Liver (tissue), 9 donors: ENCODE results near the gene PRSS1. TPM values are rescaled to one million over a fixed set of nuclear protein-coding genes. Genes with fewer than 3 reads are reported as not detected.
"Not testable (repeated sequence)": the region's sequence is repeated elsewhere in the genome, so short reads cannot be mapped to it uniquely, and the experiment has no call there.

ENCODE experiments used
- DNase-seq: peaks from one replicate; pipeline ENCODE4 v3.0.0-alpha.2; 2017; ENCODE audit warnings: low spot score
- H3K27ac ChIP-seq, 2 donors: one replicate each; pipeline ENCODE4 v1.7.0; 2013; ENCODE audit warnings: inconsistent platforms in 2 of 2, low read length in 2 of 2, control low read depth in 1 of 2, low read depth in 1 of 2, mild to moderate bottlenecking in 1 of 2
- H3K27me3 ChIP-seq, 4 donors: one replicate each; pipeline versions ENCODE4 v1.6.1 to v1.7.0; 2013; ENCODE audit warnings: low read length in 3 of 4, inconsistent platforms in 1 of 4, mild to moderate bottlenecking in 1 of 4, moderate library complexity in 1 of 4; ENCODE audit not compliant: control insufficient read depth in 4 of 4, insufficient read depth in 4 of 4
- H3K36me3 ChIP-seq, 4 donors: one replicate each; pipeline versions ENCODE4 v1.6.1 to v1.7.0; 2013; ENCODE audit warnings: low read length in 3 of 4, mild to moderate bottlenecking in 3 of 4, low read depth in 1 of 4, moderate library complexity in 1 of 4; ENCODE audit not compliant: control insufficient read depth in 4 of 4, insufficient read depth in 3 of 4
- H3K4me1 ChIP-seq, 4 donors: one replicate each; pipeline versions ENCODE4 v1.6.1 to v1.7.0; 2013; ENCODE audit warnings: low read length in 3 of 4, mild to moderate bottlenecking in 3 of 4, moderate library complexity in 1 of 4; ENCODE audit not compliant: control insufficient read depth in 4 of 4, insufficient read depth in 4 of 4
- H3K4me3 ChIP-seq, 3 donors: one replicate each; pipeline versions ENCODE4 v1.6.1 to v1.7.0; 2013; ENCODE audit warnings: low read length in 3 of 3, control low read depth in 1 of 3, low read depth in 1 of 3, mild to moderate bottlenecking in 1 of 3
- H3K9ac ChIP-seq, 2 donors: one replicate each; pipeline ENCODE4 v1.7.0; 2013; ENCODE audit warnings: low read length in 2 of 2, mild to moderate bottlenecking in 2 of 2, moderate library complexity in 2 of 2, control low read depth in 1 of 2, low read depth in 1 of 2
- H3K9me3 ChIP-seq, 4 donors: one replicate each; pipeline versions ENCODE4 v1.6.1 to v1.7.0; 2013; ENCODE audit warnings: low read length in 3 of 4; ENCODE audit not compliant: control insufficient read depth in 4 of 4
- EGR1 ChIP-seq, 2 donors: IDR thresholded peaks; 2 replicates each; pipeline ENCODE4 v1.6.1; 2016 to 2018; ENCODE audit warnings: antibody characterized with exemption in 2 of 2, low read depth in 2 of 2
- FOXA1 ChIP-seq: IDR thresholded peaks from 2 replicates; pipeline ENCODE4 v1.6.1; 2016; ENCODE audit warnings: antibody characterized with exemption
- FOXA2 ChIP-seq: IDR thresholded peaks from 2 replicates; pipeline ENCODE4 v1.6.1; 2016; ENCODE audit warnings: antibody characterized with exemption
- GABPA ChIP-seq, 2 donors: IDR thresholded peaks in 1 of 2; conservative IDR thresholded peaks in 1 of 2; 2 replicates each; pipeline ENCODE4 v1.6.1; 2016; ENCODE audit warnings: antibody characterized with exemption in 2 of 2, mild to moderate bottlenecking in 1 of 2, moderate library complexity in 1 of 2
- HNF4A ChIP-seq, 2 donors: conservative IDR thresholded peaks; 2 replicates each; pipeline ENCODE4 v1.6.1; 2016; ENCODE audit warnings: antibody characterized with exemption in 2 of 2, mild to moderate bottlenecking in 2 of 2
- JUND ChIP-seq, 2 donors: IDR thresholded peaks; 2 replicates each; pipeline ENCODE4 v1.6.1; 2016; ENCODE audit warnings: antibody characterized with exemption in 2 of 2
- NR2F2 ChIP-seq: IDR thresholded peaks from 2 replicates; pipeline ENCODE4 v1.6.1; 2016; ENCODE audit warnings: antibody characterized with exemption
- RAD21 ChIP-seq, 2 donors: IDR thresholded peaks; 2 replicates each; pipeline ENCODE4 v1.6.1; 2016; ENCODE audit warnings: antibody characterized with exemption in 2 of 2, mild to moderate bottlenecking in 2 of 2
- REST ChIP-seq: IDR thresholded peaks from 2 replicates; pipeline ENCODE4 v1.6.1; 2016; ENCODE audit warnings: antibody characterized with exemption, mild to moderate bottlenecking
- RXRA ChIP-seq, 2 donors: IDR thresholded peaks; 2 replicates each; pipeline ENCODE4 v1.6.1; 2017 to 2018; ENCODE audit warnings: antibody characterized with exemption in 2 of 2, mild to moderate bottlenecking in 1 of 2
- SP1 ChIP-seq: IDR thresholded peaks from 2 replicates; pipeline ENCODE4 v1.6.1; 2018; ENCODE audit warnings: antibody characterized with exemption, mild to moderate bottlenecking
- TAF1 ChIP-seq: conservative IDR thresholded peaks from 2 replicates; pipeline ENCODE4 v1.6.1; 2016; ENCODE audit warnings: antibody characterized with exemption, mild to moderate bottlenecking
- YY1 ChIP-seq: IDR thresholded peaks from 2 replicates; pipeline ENCODE4 v1.6.1; 2016; ENCODE audit warnings: antibody characterized with exemption, mild to moderate bottlenecking
- WGBS: extraction: QIAGEN DNeasy Blood & Tissue Kit; methylation state at CpG from one replicate; pipeline ENCODE4 v1.1.7; 2013; 5-methylcytosine and 5-hydroxymethylcytosine counted together
- polyA plus RNA-seq, 2 donors: library from polyadenylated mRNA; stranded (reverse) in 1 of 2; unstranded in 1 of 2; fragments of 200-250 nt in 1 of 2; fragments of >200 nt in 1 of 2; fragmentation: Nextera tagmentation in 1 of 2; extraction: Ambion mirVana in 1 of 2; gene quantifications; one replicate each; pipeline versions ENCODE4 v1.2.1 to v1.2.3, GENCODE V29; 2013 to 2015
- total RNA-seq, 2 donors: library from RNA; depleted of rRNA; stranded (reverse); fragments of >200 nt; gene quantifications; one replicate each; pipeline ENCODE4 v1.2.3, GENCODE V29; 2014
- TF ChIP-seq, protein P1 (sequence below): IDR thresholded peaks from 2 replicates; pipeline ENCODE4 v1.6.1; 2016; ENCODE audit warnings: antibody characterized with exemption
- TF ChIP-seq, protein P2 (sequence below): IDR thresholded peaks from 2 replicates; pipeline ENCODE4 v1.6.1; 2016; ENCODE audit warnings: antibody characterized with exemption
- TF ChIP-seq, protein P3 (sequence below): IDR thresholded peaks from 2 replicates; pipeline ENCODE4 v1.6.1; 2016; ENCODE audit warnings: antibody characterized with exemption
- donor health status: healthy.
- donor health status: healthy.
- donor health status: healthy.
- donor health status: healthy.
- donor health status: healthy.

PRSS1 gene
- total and polyA plus RNA-seq, 4 donors: not detected

- H3K9me3 ChIP-seq, H3K36me3 ChIP-seq, H3K4me3 ChIP-seq, H3K9ac ChIP-seq, H3K27me3 ChIP-seq, H3K4me1 ChIP-seq, DNase-seq, H3K27ac ChIP-seq: not testable (repeated sequence)
Measured at GRCh38 chr7:142708726-142709125, 40.5 kb upstream of the PRSS1 start.

GRCh38 chr7:142709921-142710320, 39.4 kb upstream of the PRSS1 start:
- Histone ChIP-seq H3K9me3 (no peaks in the 10 kb centered on the region), H3K4me1 (no peaks in the 10 kb centered on the region), H3K27ac (no peak overlapping the region), H3K9ac (no peak overlapping the region), H3K4me3 (no peak overlapping the region), H3K36me3 (no peaks in the 10 kb centered on the region), H3K27me3 (peaks cover 0 to 5% (median 2%) of the 10 kb centered on the region in 4 donors)
- 63% methylated on average over 6 of the region's 6 CpGs for WGBS
- TF ChIP-seq YY1: no peak
- TF ChIP-seq, protein P1, sequence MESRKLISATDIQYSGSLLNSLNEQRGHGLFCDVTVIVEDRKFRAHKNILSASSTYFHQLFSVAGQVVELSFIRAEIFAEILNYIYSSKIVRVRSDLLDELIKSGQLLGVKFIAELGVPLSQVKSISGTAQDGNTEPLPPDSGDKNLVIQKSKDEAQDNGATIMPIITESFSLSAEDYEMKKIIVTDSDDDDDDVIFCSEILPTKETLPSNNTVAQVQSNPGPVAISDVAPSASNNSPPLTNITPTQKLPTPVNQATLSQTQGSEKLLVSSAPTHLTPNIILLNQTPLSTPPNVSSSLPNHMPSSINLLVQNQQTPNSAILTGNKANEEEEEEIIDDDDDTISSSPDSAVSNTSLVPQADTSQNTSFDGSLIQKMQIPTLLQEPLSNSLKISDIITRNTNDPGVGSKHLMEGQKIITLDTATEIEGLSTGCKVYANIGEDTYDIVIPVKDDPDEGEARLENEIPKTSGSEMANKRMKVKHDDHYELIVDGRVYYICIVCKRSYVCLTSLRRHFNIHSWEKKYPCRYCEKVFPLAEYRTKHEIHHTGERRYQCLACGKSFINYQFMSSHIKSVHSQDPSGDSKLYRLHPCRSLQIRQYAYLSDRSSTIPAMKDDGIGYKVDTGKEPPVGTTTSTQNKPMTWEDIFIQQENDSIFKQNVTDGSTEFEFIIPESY: no peak
- no peak for TF ChIP-seq HNF4A (conservative IDR thresholded peaks at IDR 0.05)
- no peak for TF ChIP-seq GABPA (IDR thresholded peaks at IDR 0.05 in 1 of 2, conservative IDR thresholded peaks at IDR 0.05 in 1 of 2)
- TF ChIP-seq SP1: no peak
- TF ChIP-seq REST: no peak
- TF ChIP-seq RAD21 (IDR thresholded peaks at IDR 0.05): no peak
- TF ChIP-seq, protein P2, sequence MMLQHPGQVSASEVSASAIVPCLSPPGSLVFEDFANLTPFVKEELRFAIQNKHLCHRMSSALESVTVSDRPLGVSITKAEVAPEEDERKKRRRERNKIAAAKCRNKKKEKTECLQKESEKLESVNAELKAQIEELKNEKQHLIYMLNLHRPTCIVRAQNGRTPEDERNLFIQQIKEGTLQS: no peak
- no peak for TF ChIP-seq FOXA1
- no peak for TF ChIP-seq RXRA (IDR thresholded peaks at IDR 0.05)
- no peak for TF ChIP-seq NR2F2
- TF ChIP-seq FOXA2: no peak
- TF ChIP-seq, protein P3, sequence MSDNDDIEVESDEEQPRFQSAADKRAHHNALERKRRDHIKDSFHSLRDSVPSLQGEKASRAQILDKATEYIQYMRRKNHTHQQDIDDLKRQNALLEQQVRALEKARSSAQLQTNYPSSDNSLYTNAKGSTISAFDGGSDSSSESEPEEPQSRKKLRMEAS: no peak
- no peak for TF ChIP-seq JUND (IDR thresholded peaks at IDR 0.05)
- DNase-seq: no peak

- no peak for DNase-seq
- Histone ChIP-seq H3K9ac (no peak overlapping the region), H3K9me3 (no peaks in the 10 kb centered on the region), H3K4me3 (no peak overlapping the region), H3K36me3 (no peaks in the 10 kb centered on the region), H3K4me1 (no peaks in the 10 kb centered on the region), H3K27me3 (peaks cover 0 to 5% (median 2%) of the 10 kb centered on the region in 4 donors), H3K27ac (no peak overlapping the region)
- no peak for TF ChIP-seq RXRA (IDR thresholded peaks at IDR 0.05)
- TF ChIP-seq TAF1: no peak
- TF ChIP-seq, protein P3: no peak
- TF ChIP-seq EGR1 (IDR thresholded peaks at IDR 0.05; ENCODE audit: low read depth in 2 of 2): no peak
- no peak for TF ChIP-seq FOXA2
- TF ChIP-seq NR2F2: no peak
- no peak for TF ChIP-seq JUND (IDR thresholded peaks at IDR 0.05)
- 37% methylated on average over 2 of the region's 2 CpGs for WGBS
Measured at GRCh38 chr7:142711196-142711595, 38.1 kb upstream of the PRSS1 start.
